GM10847 (cell line): ENCODE measurements around the gene KIAA1143.

Experiments
- POLR2A ChIP-seq: IDR thresholded peaks from 2 replicates; pipeline ENCODE4 v1.6.1; 2011; ENCODE audit not compliant: insufficient read length; ENCODE audit errors: extremely low read depth

KIAA1143 gene

GRCh38 chr3:44721231-44722102, 40.0 kb downstream of the KIAA1143 start:
- no peak for TF ChIP-seq POLR2A

GRCh38 chr3:44712455-44713075, 48.9 kb downstream of the KIAA1143 start, which contains the start of gene ZNF502:
TSS of gene ZNF502 (plus strand) at chr3:44712660. CDS start at chr3:44720262, 7,602 bp downstream.
- no peak for TF ChIP-seq POLR2A
